ENCODE data around the gene COL6A1. TPM values are rescaled to one million over a fixed set of nuclear protein-coding genes. Genes with fewer than 3 reads are reported as not detected.
A peak's percentile ranks its signal among the peaks of the same experiment; 100 is the strongest.

Gene COL6A1
- polyA plus RNA-seq, 1 of the 3 experiments (the other 2 are of a cell fraction) = 107 TPM

- TF ChIP-seq TAF1 (IDR thresholded peaks at IDR 0.05; ENCODE audit: borderline replicate concordance, low read depth, low read length) (no peak), TCF12 (IDR thresholded peaks at IDR 0.05) (no peak), RCOR1 (IDR thresholded peaks at IDR 0.05; ENCODE audit: low read length) (no peak), IRF3 (IDR thresholded peaks at IDR 0.05; ENCODE audit: low read depth, low read length) (no peak), TEAD4 (IDR thresholded peaks at IDR 0.05; ENCODE audit: borderline replicate concordance, insufficient read depth) (no peak), FOXM1 (IDR thresholded peaks at IDR 0.05; ENCODE audit: low read depth) (no peak), MAX (IDR thresholded peaks at IDR 0.05; ENCODE audit: low read depth) (no peak), GABPA (IDR thresholded peaks at IDR 0.05; ENCODE audit: low read depth) (no peak)
Measured at GRCh38 chr21:45982092-45982757, 655 bp downstream of the COL6A1 start (continued).

GRCh38 chr21:45982758-45983648 lies 1.4 kb downstream of the COL6A1 start:
- peak; percentile 41 for DNase-seq
- no peaks in the 10 kb centered on the region for H3K9me2 ChIP-seq
- no peak overlapping the region for H3K27ac ChIP-seq (ENCODE audit: low read depth in 2 of 2, low read length in 1 of 2)
- H4K20me1 ChIP-seq (ENCODE audit: insufficient read depth) = no peaks in the 10 kb centered on the region
- H3K4me1 ChIP-seq (ENCODE audit: control insufficient read depth in 1 of 2, insufficient read depth in 2 of 2, low read depth in 1 of 2, low read length in 1 of 2) = peaks cover 3 to 20% of the 10 kb centered on the region in 2 experiments; a peak in 1 of 4 replicates
- 94% methylated on average over 20 of the region's 45 CpGs for WGBS (ENCODE audit: low lambda C conversion rate)
- ChIA-PET CTCF (interaction anchor here (0.5 to 2.8 kb wide), 5 partner anchors 10 to 844 kb away, joined by 3 to 8 read pairs (median 4); partner anchors contain the start of gene COL6A2), POLR2A (interaction anchor here (1.0 to 1.4 kb wide), 3 partner anchors 10 to 15 kb away, joined by 3 to 4 read pairs (median 4); no protein-coding TSS in a partner anchor)
- H3K9ac ChIP-seq = peak overlapping the region; percentile 86; the same call in 1 of the 2 replicates
- no peaks in the 10 kb centered on the region for H3K27me3 ChIP-seq (ENCODE audit: insufficient read depth)
- peak overlapping the region; percentile 69 to 86 for H3K4me3 ChIP-seq (ENCODE audit: low read depth in 2 of 2, low read length in 1 of 2)
- H2AFZ ChIP-seq (ENCODE audit: low read depth) = no peak overlapping the region
- peak overlapping the region; percentile 90 for H3K4me2 ChIP-seq
- no peaks in the 10 kb centered on the region for H3K9me3 ChIP-seq
- H3K79me2 ChIP-seq (ENCODE audit: insufficient read depth) = peaks cover 12% of the 10 kb centered on the region
- TF ChIP-seq FOSL2 (IDR thresholded peaks at IDR 0.05; ENCODE audit: borderline replicate concordance, low read depth) (no peak), EZH2phosphoT487 (IDR thresholded peaks at IDR 0.05; ENCODE audit: borderline replicate concordance, low read depth) (no peak), PBX3 (IDR thresholded peaks at IDR 0.05) (no peak), IRF3 (IDR thresholded peaks at IDR 0.05; ENCODE audit: low read depth, low read length) (no peak), MAX (IDR thresholded peaks at IDR 0.05; ENCODE audit: low read depth) (no peak), TEAD4 (IDR thresholded peaks at IDR 0.05; ENCODE audit: borderline replicate concordance, insufficient read depth) (no peak), USF2 (IDR thresholded peaks at IDR 0.05; ENCODE audit: borderline replicate concordance, low read depth, low read length) (no peak), NRF1 (IDR thresholded peaks at IDR 0.05; ENCODE audit: low read depth, low read length) (no peak), JUND (IDR thresholded peaks at IDR 0.05) (no peak), GABPA (IDR thresholded peaks at IDR 0.05; ENCODE audit: low read depth) (no peak), RAD21 (IDR thresholded peaks at IDR 0.05; ENCODE audit: low read length) (no peak), RXRA (IDR thresholded peaks at IDR 0.05; ENCODE audit: borderline replicate concordance, low read depth) (no peak), ZBTB33 (IDR thresholded peaks at IDR 0.05; ENCODE audit: borderline replicate concordance, low read depth) (no peak)
- H3F3A ChIP-seq (replicated peaks; ENCODE audit: insufficient read depth) = peaks cover 11% of the 10 kb centered on the region
- H3K36me3 ChIP-seq (replicated peaks in 1 of 2; ENCODE audit: control insufficient read depth in 1 of 2, insufficient read depth in 2 of 2, low read length in 1 of 2) = peaks cover 7 to 15% of the 10 kb centered on the region in 2 experiments
